GM21423 (cell line): ENCODE data around the gene SLC38A11.
A peak's percentile ranks its signal among the peaks of the same experiment; 100 is the strongest.

Experiments used
- ATAC-seq: cut with Tn5 transposase; IDR thresholded peaks from one replicate; pipeline ENCODE4 v1.9.1; 2021; ENCODE audit warnings: mild to moderate bottlenecking, moderate library complexity; ENCODE audit not compliant: unreplicated experiment

The SLC38A11 gene

DNA sequence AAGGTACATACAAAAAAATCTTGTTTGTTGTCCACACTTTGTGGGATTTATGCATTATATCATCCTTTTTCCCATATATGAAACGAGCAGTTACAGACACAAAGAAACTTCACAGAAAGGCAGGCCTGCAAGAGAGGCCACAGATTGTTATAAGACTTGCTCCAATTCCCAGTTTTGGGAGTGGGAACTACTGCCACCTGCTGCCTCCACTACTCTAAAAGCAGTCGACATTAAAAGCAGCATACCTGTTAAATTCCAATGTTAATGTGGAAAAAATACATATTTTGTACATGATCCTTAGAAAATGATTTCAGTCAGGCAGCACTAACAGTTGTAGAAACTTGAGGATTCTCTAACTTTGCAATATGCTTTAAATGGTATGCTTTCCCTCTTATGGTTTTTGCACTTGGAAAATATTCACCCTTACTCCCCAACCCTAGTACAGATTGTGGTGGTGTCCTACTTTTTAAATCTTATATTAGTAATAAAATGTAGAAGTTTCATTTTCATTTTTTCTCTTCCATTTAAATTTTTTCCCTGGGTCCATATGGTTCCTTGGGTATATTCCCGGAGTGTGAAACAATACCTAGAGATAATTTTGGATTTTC lies 37.9 kb downstream of the SLC38A11 start:
- no peak for ATAC-seq

DNA sequence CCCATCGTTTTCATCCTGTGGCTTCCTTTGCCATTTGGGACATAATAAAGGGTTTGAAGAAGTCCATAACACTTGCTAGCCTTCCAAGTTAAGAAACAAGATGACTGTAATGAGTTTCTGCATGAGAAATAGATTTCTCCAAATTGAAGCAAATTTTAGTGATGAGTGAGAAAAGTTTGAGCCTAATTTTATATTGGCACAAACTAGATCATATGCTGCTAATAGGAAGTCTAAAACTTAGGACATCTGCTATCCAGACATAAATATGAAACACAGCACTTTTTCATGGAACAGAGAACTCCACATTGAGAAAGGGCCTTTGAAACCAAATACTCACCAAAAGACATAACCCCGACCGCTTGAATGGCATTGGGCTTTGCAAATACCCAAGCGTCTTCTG lies 39.8 kb downstream of the SLC38A11 start:
- ATAC-seq, result no peak

DNA sequence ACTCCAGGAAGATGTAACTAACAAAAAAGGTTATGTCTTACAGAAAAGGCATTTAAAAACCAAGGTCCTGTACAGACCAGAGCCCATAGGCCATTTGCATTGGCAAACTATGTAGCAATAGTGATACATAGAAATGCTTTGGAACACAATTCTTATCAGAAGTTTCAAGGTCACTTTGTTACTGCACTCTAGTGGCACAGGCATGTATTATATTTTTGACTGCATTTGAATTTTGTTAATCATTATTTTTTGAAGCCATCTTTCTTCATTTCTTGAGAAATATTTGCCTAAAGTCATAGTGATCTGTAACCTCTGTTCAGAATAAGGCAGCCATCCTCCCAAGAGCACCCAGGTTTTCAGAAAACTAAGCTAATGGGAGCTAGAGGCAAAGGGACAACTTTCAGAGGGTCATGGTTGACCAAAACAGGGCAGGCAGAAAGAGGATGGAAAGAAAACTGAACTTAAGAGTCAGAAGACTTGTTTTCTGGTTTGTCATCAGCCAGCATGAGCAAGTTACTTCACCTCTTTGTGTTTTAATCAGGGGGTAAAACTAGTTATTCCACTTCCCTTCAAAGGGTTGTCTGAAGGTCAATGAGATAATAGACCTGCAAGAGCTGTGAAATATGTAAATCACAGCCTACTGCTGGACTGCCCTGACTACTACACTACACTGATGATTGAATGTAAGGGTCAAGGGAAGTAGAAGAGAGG lies 41.5 kb downstream of the SLC38A11 start:
- ATAC-seq, result no peak

DNA sequence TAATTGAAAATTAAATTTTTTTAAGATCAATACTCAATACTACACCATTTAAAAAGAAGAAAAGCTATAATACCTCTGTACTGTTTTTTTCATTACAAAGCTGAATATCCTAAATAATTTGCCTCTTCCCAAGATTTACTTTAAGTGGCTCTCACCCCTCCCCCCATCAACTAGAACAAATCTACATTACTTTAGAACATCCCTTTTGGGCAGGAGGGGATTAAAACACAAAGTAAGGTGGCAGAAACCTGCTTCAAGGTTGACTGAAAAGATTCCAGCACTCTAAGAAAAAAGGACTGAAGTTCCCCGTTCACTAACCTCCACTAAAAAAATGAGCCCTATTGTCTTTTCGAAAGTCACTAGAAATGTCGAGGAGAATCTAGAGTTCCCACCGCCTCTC lies 42.3 kb downstream of the SLC38A11 start:
- no peak for ATAC-seq

DNA sequence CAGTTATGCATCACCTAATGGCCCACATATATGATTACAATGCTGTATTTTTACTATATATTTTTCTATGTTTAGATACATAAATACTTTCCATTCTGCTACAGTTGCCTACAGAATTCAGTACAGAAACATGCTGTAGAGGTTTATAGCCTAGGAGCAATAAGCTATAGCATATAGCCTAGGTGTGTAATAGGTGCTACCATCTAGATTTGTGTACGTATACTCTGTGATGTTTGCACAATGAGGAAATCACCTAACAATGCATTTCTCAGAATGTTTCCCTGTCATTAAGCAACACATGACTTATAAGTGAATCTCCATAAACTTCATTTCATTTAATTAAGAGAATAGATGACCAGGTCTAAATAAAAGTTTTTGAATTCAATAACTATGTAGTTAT lies 43.5 kb downstream of the SLC38A11 start:
- ATAC-seq, result no peak

DNA sequence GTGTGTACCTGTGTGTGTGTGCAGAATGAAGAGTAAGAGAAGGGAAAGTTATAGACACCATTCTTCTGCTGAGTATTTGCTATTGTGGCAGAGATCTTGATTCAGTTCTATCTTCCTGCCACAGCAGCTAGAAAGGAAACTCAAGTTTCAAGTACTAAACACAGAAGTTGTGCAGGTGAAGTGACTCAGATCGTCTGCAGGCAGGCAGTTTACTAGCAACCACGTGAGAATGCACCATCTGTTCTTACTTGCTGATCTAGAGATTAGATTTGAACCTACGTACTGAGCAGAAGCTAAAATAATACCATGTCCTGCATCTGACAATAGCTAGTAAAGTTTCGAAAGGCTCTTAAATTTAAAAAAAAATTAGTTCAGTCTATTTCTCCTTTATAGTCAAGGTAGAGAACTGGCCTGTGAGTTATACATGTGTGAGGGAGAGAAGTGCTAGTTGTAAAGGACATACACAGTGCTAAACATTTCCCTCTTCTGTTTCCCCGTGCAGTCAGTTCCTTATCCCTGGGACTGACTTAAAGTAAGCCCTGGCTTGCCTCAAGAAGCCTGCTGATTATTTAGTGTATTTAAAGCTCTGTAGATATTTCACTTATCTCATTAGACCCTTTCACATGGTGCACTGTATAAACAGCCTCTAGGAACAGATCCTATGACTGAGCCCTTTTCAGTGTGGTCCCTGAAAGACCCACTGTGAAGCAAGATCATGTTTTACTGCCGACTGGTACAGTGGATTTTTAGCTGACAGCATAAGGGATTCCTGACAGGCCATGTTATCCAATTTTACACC lies 45.0 kb downstream of the SLC38A11 start:
- peak; percentile 69 for ATAC-seq

DNA sequence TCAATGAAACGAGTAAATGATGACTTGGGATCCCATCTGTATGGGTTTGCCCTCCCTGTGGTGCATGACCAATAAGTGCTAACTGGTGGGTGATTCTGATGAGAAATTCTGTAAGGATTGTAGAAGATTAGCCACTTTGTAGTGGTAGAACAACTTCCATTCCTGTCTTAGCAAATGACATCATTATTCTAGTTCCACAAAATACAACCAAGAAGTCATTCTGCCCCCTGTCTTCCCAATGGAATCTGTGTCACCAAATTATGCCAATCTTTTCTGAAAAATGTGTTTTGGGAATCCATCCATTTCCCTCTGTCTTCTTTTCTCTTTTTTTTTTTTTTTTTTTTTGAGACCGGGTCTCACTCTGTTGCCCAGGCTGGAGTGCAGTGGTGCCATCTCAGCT lies 48.4 kb downstream of the SLC38A11 start:
- ATAC-seq, result no peak

DNA sequence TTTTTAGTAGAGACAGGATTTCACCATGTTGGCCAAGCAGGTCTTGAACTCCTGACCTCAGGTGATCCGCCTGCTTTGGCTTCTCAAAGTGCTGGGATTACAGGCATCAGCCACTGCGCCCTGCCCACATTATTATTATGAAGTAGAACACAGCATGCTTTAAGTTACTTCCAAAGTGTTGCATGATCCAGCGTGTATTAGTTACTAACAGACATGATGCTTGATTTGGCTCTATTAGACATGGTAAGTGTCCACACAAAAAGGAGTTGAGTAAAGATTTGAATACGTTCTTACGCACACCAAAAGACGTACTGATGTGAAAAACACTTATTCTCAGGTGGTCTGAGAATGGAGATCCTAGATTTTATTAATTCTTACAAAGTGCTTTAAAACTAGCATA lies 50.0 kb downstream of the SLC38A11 start:
- ATAC-seq, result no peak

DNA sequence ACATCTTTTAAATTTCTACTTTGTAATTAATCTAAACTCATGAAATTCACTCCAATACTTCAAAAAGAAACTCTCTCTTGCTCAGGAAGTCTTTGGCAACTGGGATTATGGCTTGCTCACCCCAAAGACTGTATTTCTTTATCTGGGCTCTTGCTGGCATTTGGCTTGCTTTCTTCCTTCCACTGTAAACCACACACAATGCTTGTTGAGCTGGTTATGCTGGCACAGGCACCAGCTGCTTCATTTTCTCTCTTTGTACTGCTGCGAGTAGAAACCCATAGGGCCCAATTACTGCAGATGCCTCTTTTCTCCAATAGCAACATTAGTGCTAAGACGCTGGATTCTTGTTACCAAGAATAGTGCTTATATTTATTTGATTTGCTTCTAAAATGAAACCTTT lies 51.4 kb downstream of the SLC38A11 start:
- no peak for ATAC-seq

DNA sequence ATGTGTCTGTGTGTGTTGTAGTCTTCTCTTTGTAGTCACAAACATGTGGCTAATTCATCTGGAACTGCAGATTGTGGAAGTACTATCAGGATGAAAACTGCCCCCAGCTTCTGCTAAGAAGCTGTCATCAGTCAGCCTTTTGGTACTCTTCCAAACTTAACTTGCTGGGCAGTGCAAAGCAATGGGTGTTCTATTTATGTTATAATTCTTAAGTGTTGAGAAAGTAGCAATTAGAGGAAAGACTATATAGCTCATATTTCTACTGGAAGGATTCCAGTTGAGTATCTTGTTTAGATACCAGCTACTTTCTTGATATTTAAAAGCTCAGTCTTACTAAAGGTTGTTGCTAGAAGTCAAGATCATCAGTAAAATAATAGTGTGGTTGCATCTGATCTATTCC lies 52.1 kb downstream of the SLC38A11 start:
- no peak for ATAC-seq

DNA sequence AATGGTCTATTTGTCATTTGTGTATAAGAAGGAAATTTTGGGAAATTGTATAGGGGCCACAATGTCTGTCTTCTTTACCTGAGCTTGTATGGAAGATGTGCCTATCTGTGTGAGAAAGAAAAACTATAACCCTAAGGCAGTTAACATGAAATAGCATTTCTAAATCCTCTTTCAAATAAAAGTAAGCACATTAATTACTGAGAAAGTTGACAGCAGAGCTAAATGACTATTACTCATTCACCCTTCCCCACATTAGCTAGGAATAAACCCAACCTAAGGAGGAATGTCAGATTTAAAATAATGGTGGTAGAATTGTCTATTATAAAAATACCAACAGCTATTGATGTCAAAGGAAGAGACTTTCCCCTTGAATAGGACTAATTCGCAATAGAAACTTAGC lies 56.2 kb downstream of the SLC38A11 start:
- no peak for ATAC-seq

DNA sequence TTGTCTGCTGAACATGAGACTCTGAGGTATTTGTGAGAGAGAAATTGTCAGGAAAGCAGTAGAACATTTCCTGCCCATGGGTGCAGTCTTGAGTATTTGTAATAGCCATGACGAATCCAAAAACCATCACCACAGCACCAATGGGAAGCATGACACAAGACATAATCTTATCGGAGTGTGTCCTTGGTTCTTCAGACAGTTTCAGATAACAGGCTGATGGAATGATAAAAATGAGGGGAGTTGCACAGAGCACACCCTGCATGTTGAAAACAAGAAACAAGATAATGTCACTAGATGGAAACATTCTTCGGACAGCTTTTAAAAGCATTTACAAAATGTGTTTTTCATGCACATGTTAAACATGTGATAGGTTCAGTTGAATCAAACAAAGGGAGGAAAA lies 56.9 kb downstream of the SLC38A11 start:
- no peak for ATAC-seq

DNA sequence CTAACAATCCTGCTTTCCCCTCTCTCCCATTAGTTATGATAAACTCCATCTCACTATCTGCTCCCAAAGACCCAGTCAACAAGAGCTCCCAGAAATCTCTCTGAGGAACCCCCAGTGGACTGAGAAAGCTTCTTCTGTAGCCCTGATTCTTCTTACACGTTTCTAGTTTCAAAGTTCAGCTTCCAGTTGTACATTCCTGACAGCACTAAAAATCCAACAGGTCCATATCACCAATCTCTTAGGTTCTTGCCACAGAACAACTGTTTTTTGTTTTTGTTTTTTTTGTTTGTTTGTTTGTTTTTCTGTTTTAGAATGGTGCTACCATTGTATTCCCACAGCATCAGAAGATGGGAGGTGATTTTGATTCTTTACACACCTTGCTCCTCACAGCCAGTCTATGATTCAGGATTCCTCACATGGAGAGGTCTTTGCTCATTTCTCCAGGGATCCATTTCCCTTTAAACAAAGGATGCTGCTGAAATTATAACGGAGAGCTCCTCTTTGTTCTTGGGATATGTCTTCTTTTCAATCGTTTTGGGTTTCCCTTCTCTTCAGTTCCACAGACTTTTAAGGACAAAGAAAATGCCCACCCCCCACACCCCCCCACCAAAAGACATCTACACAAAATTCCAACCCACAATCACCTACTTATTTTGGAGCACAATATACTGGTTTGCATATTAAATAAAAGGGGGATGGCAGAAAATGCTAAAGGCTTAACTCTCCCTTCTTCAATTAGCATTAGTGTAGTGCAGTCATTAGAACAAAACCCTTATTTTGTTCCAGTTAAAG lies 57.7 kb downstream of the SLC38A11 start:
- ATAC-seq, result no peak

DNA sequence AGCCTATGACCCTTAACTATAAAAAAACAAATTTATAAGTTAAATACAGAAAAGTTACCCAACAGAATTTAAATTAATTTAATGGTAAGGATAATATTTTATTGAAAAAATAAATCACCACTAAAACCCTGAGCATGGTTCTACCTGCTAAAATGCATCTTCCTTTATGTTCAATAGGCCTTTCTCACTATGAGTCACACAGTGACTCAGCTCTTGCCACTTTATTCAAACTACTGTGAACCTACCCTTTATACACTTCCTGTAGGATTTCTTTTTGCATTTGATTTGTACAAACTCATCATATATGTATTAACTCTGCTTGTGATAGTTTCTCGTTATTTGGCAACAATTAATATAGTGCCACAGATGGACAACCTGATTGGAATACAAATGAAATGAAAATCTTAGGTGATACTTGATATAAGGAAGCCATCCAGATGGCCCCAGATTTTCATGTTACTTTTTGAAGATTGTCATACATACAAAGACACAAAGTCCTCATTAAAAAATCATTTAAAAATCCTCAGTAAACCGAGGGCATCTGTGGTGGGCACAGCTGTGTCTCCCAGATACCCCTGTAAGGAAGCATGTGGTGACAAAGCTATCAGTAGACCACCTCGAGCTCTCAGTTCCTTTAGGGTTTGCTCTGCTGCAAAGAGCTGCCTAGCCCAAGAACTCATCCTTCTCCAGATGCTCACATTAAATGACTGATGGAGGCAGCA lies 58.5 kb downstream of the SLC38A11 start:
- peak; percentile 100 for ATAC-seq

DNA sequence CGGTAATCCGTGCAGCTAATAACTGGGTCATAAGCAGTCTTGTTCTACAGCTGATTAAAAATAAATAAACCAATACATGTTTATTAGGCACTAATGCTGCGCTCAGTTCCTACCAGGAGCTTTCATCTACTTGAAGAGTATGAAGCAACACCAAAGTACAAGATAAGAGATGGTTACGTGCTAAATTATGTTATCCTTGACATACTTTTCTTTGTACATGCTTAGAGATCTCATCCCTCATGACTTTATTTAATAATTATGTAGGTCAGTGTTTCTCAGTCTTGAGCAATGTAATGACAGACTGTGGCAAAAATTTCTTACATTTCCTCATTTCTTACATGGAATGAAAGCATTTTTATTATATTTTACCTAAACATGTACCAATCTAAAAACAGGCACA lies 59.1 kb downstream of the SLC38A11 start:
- no peak for ATAC-seq

DNA sequence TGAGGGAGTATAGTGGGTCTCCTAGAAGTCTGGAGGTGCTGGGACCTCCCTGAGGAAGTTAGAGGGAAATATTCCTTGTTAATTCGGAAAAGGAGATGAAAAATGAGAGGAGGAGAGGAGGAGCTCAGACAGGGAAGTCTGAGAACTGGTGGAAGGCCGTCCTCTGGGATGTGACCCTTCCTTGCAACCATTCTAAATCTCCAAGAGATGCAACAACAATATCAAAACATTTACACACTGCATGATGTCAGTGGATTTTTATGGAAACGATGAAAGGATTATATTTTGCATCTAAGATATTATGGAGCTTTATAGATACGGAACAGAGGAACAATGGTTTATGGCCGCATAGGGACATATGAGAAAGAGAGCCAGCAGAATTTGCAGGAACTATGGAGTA lies 63.9 kb downstream of the SLC38A11 start:
- no peak for ATAC-seq

DNA sequence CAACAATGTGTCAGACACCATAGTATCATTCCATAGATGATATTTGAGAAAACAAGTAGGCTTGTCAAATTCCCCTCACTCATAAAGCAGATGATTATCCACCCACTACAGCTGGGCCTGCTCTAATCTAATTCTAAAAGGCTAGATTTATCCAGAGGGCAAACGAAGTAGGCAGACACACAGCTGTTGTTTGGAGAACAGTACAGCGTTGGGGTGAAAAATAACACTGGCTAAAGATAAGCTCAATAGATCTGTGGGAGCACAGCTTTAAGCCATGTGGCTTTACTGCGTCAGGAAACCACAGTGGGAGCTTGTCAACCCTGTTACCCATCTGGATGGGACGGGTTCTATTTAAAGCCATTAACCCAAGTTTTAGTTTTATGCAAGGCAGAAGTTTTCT lies 64.8 kb downstream of the SLC38A11 start:
- ATAC-seq, result no peak

DNA sequence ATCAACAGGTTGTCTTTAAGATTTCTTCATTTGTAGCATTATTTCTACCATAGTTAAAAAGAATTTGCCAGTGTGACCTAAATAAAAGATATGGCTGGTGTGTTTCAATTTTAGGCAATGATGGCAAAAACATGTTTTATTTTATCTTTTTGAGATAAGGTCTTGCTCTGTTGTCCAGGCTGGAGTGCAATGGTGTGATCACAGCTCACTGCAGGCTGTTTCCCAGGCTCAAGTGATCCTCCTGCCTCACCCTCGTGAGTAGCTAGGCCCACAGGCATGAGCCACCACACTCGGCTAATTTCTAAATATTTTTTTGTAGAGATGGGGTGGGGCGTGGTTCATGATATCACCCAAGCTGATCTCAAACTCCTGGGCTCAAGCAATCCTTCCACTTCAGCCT lies 66.7 kb downstream of the SLC38A11 start:
- ATAC-seq, result no peak

DNA sequence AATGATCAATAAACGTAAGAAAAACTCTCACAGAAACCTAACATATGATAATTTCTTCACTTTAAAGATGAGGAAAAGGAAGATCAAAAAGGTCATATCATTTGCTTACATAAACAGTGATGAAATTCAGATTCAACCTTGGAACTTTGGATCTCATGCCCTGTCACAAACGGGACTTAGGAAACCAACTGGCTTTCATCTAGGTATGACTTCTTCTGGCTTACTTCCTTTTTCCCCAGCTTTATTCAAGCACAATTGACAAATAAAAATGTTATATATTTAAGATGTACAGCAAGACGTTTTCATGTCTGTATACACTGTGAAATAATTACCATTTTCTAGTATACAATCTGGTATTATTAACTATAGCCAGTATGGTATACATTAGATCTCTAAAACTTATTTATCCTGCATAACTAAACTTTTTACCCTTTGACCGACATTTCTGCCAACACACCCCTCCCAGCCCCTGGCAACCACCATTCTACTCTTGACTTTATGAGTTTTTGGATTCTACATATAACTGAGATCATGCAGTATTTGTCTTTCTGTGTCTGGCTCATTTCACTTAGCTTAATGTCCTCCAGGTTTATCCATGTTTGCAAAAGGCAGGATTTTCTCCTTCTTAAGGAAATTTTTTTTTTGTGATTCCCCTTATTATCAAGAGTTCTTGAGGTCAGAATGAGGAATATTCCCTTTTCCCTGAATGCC lies 67.7 kb downstream of the SLC38A11 start:
- no peak for ATAC-seq

DNA sequence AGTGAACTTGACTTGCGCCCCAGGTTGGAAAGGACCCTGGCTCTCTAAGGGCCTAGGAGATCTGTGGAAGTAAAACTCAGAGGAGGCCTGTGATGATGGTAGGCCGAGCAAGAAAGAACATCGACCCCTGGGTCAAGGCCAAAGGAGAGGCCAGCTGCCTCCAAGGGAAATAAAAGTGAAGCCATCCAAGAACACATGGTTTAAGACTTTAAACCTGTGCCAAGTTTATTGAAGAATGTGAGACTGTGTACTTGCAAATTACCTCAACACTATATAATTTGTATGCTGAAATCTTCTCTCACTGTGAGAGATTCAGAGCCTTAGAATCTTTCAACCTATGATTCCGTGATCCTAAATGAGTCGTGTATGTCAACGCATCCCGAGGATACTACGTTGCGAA lies 73.0 kb downstream of the SLC38A11 start:
- no peak for ATAC-seq
